Right lobe of liver (tissue), 6 donors: ENCODE results near the gene ANO4. TPM values are rescaled to one million over a fixed set of nuclear protein-coding genes. Genes with fewer than 3 reads are reported as not detected.
A peak's percentile ranks its signal among the peaks of the same experiment; 100 is the strongest.
"Not testable (repeated sequence)": the region's sequence is repeated elsewhere in the genome, so short reads cannot be mapped to it uniquely, and the experiment has no call there.

ENCODE experiments used
- ATAC-seq, 4 donors: fragments of 200-7000 bp; cut with Tn5 transposase; one replicate each; pipeline ENCODE4 v1.9.1; 2020; ENCODE audit warnings: mild to moderate bottlenecking in 4 of 4, moderate library complexity in 4 of 4
- DNase-seq, 3 donors: peaks; one replicate each; pipeline ENCODE4 v3.0.0-alpha.2; 2020
- H3K27ac ChIP-seq, 3 donors: fragments of 200-600 bp; one replicate each; pipeline ENCODE4 v1.8.0; 2022
- H3K27me3 ChIP-seq, 2 donors: fragments of 200-600 bp; one replicate each; pipeline ENCODE4 v1.8.0; 2022
- H3K36me3 ChIP-seq, 4 donors: fragments of 200-600 bp; sonication (generic) in 1 of 4; one replicate each; pipeline versions ENCODE4 v1.5.1 to v1.8.0; 2017 to 2022; ENCODE audit warnings: control low read depth in 1 of 4
- H3K4me1 ChIP-seq, 4 donors: fragments of 200-600 bp; sonication (generic) in 1 of 4; one replicate each; pipeline versions ENCODE4 v1.5.1 to v1.8.0; 2017 to 2022; ENCODE audit warnings: control low read depth in 1 of 4
- H3K4me3 ChIP-seq, 3 donors: fragments of 200-600 bp; one replicate each; pipeline ENCODE4 v1.8.0; 2022
- H3K9me3 ChIP-seq, 4 donors: fragments of 200-600 bp; sonication (generic) in 1 of 4; one replicate each; pipeline versions ENCODE4 v1.5.1 to v1.8.0; 2017 to 2022; ENCODE audit warnings: control low read depth in 1 of 4
- POLR2A ChIP-seq: fragments of 450-650 bp; IDR thresholded peaks from one replicate; pipeline ENCODE4 v1.6.1; 2017; ENCODE audit warnings: antibody characterized with exemption, mild to moderate bottlenecking
- WGBS: methylation state at CpG from one replicate; pipeline ENCODE4 v1.1.6; 2018; ENCODE audit warnings: low coverage, low lambda C conversion rate; ENCODE audit not compliant: insufficient coverage; ENCODE audit errors: missing lambda C conversion rate; 5-methylcytosine and 5-hydroxymethylcytosine counted together
- intact Hi-C, 2 donors: fragments of 100-400 bp; cut with DNase I; formaldehyde crosslinking; loops; one replicate each; pipeline versions ENCODE4 v1.11.2 to v1.14.1; 2022
- total RNA-seq, 6 experiments: library from RNA; depleted of rRNA in 2 of 6; stranded (reverse); fragments of >200 nt in 2 of 6; fragmentation: NEBNext Ultra II Directional in 3 of 6; extraction: Animal tissue kit (Norgen Biotek cat#: 25700) in 3 of 6; gene quantifications; one replicate each; pipeline versions ENCODE4 v1.1.0 to v1.2.4, GENCODE V29; 2016 to 2023
- TF ChIP-seq, protein P1 (sequence below), 4 donors: fragments of 200-600 bp in 3 of 4; fragments of 450-650 bp in 1 of 4; IDR thresholded peaks; one replicate each; pipeline versions ENCODE4 v1.5.1 to v1.8.0; 2016 to 2022; ENCODE audit warnings: antibody characterized with exemption in 4 of 4, mild to moderate bottlenecking in 2 of 4
- donor health status: DM: no; HTN: yes; CAD: no.
- donor health status: DM: no; HTN: no; CAD: no.
- donor health status: DM: no; HTN: no; CAD: no.
- donor health status: DM: no; HTN: yes; CAD: no.
- donor health status: DM: no; HTN: yes; CAD: no.

The ANO4 gene
- total RNA-seq, 6 experiments from 2014 or later, result 0.13 TPM; not detected in 5

DNA sequence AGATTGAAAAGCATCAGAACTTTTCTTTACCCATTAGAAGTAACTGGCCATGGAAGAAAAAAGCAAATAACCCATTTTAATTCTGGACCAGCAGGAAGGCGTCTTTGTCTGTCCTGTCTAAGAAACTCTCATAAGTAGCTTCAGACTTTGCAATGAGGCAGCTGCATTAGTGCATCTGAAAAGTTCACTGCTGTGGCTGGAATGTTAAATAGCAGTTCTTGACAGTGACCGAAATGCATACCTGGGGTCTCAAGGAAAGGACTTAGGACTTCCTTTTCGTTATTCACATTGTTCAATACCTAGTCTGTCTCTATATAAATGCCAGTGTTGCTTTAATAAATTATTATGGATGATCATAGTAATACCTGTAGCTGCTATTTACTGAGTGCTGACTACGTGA is 125.9 kb downstream of the ANO4 start:
- no peak for TF ChIP-seq POLR2A
- TF ChIP-seq, protein P1, sequence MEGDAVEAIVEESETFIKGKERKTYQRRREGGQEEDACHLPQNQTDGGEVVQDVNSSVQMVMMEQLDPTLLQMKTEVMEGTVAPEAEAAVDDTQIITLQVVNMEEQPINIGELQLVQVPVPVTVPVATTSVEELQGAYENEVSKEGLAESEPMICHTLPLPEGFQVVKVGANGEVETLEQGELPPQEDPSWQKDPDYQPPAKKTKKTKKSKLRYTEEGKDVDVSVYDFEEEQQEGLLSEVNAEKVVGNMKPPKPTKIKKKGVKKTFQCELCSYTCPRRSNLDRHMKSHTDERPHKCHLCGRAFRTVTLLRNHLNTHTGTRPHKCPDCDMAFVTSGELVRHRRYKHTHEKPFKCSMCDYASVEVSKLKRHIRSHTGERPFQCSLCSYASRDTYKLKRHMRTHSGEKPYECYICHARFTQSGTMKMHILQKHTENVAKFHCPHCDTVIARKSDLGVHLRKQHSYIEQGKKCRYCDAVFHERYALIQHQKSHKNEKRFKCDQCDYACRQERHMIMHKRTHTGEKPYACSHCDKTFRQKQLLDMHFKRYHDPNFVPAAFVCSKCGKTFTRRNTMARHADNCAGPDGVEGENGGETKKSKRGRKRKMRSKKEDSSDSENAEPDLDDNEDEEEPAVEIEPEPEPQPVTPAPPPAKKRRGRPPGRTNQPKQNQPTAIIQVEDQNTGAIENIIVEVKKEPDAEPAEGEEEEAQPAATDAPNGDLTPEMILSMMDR (IDR thresholded peaks at IDR 0.05), result no peak
- DNase-seq (no peak), ATAC-seq (no peak)
- Histone ChIP-seq H3K36me3 (no peaks in the 10 kb centered on the region), H3K27ac (no peak overlapping the region), H3K4me3 (no peak overlapping the region), H3K4me1 (no peaks in the 10 kb centered on the region), H3K27me3 (no peaks in the 10 kb centered on the region), H3K9me3 (no peaks in the 10 kb centered on the region)
- intact Hi-C loops, result no loop called here
- 63% methylated on average over 3 of the region's 4 CpGs for WGBS

DNA sequence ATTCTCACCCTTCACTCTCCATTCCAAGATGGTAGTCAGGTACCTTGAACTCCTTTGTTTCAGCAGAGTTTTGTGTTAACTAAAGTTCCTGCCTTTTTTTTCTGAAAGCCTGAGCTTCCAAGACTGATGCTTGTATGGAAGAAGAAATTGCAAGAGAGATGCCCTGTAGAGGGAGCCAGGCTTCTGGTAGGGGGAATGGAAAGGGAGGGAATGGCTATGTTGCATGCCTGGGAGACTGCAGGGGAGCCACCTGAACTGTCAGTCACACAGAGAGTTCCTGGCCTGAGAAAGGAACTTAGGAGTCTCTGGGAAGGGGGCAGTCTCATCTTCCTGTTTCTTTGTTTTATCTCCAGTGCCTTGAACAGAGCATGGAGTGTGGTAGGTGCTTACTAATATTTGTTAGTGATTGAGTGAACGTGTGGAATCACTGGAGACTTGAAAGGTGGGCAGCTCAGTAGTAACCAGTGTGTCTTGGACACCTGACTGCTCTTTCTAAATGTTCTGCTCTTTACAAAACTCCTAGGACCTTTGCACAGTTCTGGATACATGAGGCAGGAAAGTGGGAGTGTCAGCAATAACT is 132.2 kb downstream of the ANO4 start:
- Histone ChIP-seq H3K27me3 (no peaks in the 10 kb centered on the region), H3K36me3 (no peaks in the 10 kb centered on the region), H3K4me3 (no peak overlapping the region), H3K4me1 (no peaks in the 10 kb centered on the region), H3K27ac (no peak overlapping the region), H3K9me3 (no peaks in the 10 kb centered on the region)
- peak in 1 of 3 donors; percentile 41 for DNase-seq
- TF ChIP-seq, protein P1 (IDR thresholded peaks at IDR 0.05), result no peak
- no peak for TF ChIP-seq POLR2A
- intact Hi-C loops, result no loop called here
- WGBS, result 0% methylated on average over 1 of the region's 1 CpG
- peak in 1 of 4 donors; percentile 30 for ATAC-seq

DNA sequence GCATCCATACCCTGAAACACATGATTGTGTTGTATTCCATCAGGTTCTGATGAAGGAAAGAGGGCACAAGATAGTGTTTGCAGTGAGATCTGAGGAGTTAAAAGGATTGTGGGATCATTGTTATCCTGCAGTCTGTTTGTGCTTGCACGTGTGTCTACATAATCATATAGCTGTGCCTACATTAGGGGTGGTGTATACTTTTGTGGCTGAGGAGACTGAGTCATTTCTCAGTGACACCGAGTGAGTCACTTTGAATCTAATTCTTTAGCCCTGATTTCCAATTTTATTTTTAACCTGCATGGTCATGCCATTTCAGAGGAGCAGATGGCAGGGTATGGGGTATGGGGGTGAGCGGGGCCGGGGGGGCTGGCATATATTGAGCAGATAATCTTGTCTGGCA is 133.2 kb downstream of the ANO4 start:
- no peak for ATAC-seq
- Histone ChIP-seq H3K36me3 (no peaks in the 10 kb centered on the region), H3K9me3 (no peaks in the 10 kb centered on the region), H3K4me1 (no peaks in the 10 kb centered on the region), H3K27ac (no peak overlapping the region), H3K27me3 (no peaks in the 10 kb centered on the region), H3K4me3 (no peak overlapping the region)
- intact Hi-C loops, result no loop called here
- WGBS, result 47% methylated on average over 4 of the region's 4 CpGs
- no peak for DNase-seq
- TF ChIP-seq, protein P1 (IDR thresholded peaks at IDR 0.05), result no peak
- no peak for TF ChIP-seq POLR2A

DNA sequence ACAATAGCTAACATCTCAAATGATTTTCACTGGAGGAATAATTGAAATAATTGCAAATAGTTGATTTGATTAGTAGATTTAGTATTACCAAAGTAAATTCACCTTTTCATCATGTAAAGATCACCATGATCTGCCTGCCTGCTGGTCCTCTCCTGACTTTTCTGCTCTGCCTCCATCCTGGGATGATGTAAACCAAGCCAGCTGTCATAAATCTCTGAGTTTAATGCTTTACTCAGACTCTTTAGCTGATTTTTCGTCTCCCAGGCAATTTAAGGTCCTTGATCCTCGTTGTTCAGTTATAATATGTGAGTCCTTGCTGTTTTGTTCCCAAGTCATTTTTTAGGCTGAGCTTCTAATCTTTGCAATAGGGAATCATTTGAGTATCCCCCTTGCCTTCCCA is 138.0 kb downstream of the ANO4 start:
- no peaks in the 10 kb centered on the region for H3K27me3 ChIP-seq
- TF ChIP-seq POLR2A, result no peak
- TF ChIP-seq, protein P1 (IDR thresholded peaks at IDR 0.05), result no peak
- no peak for DNase-seq
- H3K27ac ChIP-seq, result no peak overlapping the region
- no peaks in the 10 kb centered on the region for H3K4me1 ChIP-seq
- no peak overlapping the region for H3K4me3 ChIP-seq
- intact Hi-C loops, result no loop called here
- H3K9me3 ChIP-seq, result no peaks in the 10 kb centered on the region
- 58% methylated on average over 2 of the region's 2 CpGs for WGBS
- H3K36me3 ChIP-seq, result no peaks in the 10 kb centered on the region
- ATAC-seq, result no peak

DNA sequence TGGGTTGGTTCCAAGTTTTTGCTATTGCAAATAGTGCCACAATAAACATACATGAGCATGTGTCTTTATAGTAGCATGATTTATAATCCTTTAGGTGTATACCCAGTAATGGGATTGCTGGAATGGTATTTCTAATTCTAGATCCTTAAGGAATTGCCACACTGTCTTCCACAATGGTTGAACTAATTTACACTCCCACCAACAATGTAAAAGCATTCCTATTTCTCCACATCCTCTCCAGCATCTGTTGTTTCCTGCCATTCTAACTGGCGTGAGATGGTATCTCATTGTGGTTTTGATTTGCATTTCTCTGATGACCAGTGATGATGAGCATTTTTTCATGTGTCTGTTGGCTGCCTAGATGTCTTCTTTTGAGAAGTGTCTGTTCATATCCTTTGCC is 139.0 kb downstream of the ANO4 start:
- H3K36me3 ChIP-seq, H3K4me3 ChIP-seq, ATAC-seq, H3K27me3 ChIP-seq, intact Hi-C loops, H3K9me3 ChIP-seq, DNase-seq, H3K4me1 ChIP-seq, H3K27ac ChIP-seq: not testable (repeated sequence)
- no CpG with 5 or more reads among the region's 1 CpG for WGBS
